IPS-18a (cell line): ENCODE results near the gene RNU6-1.

ENCODE experiments used
- H3K27ac ChIP-seq: one replicate; pipeline ENCODE4 v1.5.1; 2013; ENCODE audit warnings: low read length
- H3K27me3 ChIP-seq: one replicate; pipeline ENCODE4 v1.6.1; 2013; ENCODE audit warnings: mild to moderate bottlenecking, low read length; ENCODE audit not compliant: control insufficient read depth, insufficient read depth
- H3K36me3 ChIP-seq: one replicate; pipeline ENCODE4 v1.6.1; 2013; ENCODE audit warnings: low read depth, low read length; ENCODE audit not compliant: control insufficient read depth
- H3K4me1 ChIP-seq: one replicate; pipeline ENCODE4 v1.6.1; 2013; ENCODE audit warnings: low read depth, low read length; ENCODE audit not compliant: control insufficient read depth
- H3K4me3 ChIP-seq: one replicate; pipeline ENCODE4 v1.5.1; 2013; ENCODE audit warnings: low read length
- H3K9ac ChIP-seq: one replicate; pipeline ENCODE4 v1.6.1; 2013; ENCODE audit warnings: mild to moderate bottlenecking, low read length, moderate library complexity
- H3K9me3 ChIP-seq: one replicate; pipeline ENCODE4 v1.6.1; 2013; ENCODE audit warnings: low read depth, low read length; ENCODE audit not compliant: control insufficient read depth

RNU6-1 gene

GRCh38 chr15:67803299-67803698, 36.5 kb downstream of the RNU6-1 start:
- no peaks in the 10 kb centered on the region for H3K36me3 ChIP-seq
- H3K9ac ChIP-seq, result no peak overlapping the region
- H3K4me3 ChIP-seq, result no peak overlapping the region
- H3K4me1 ChIP-seq, result peaks cover 20% of the 10 kb centered on the region
- no peaks in the 10 kb centered on the region for H3K9me3 ChIP-seq
- no peaks in the 10 kb centered on the region for H3K27me3 ChIP-seq
- no peak overlapping the region for H3K27ac ChIP-seq

DNA sequence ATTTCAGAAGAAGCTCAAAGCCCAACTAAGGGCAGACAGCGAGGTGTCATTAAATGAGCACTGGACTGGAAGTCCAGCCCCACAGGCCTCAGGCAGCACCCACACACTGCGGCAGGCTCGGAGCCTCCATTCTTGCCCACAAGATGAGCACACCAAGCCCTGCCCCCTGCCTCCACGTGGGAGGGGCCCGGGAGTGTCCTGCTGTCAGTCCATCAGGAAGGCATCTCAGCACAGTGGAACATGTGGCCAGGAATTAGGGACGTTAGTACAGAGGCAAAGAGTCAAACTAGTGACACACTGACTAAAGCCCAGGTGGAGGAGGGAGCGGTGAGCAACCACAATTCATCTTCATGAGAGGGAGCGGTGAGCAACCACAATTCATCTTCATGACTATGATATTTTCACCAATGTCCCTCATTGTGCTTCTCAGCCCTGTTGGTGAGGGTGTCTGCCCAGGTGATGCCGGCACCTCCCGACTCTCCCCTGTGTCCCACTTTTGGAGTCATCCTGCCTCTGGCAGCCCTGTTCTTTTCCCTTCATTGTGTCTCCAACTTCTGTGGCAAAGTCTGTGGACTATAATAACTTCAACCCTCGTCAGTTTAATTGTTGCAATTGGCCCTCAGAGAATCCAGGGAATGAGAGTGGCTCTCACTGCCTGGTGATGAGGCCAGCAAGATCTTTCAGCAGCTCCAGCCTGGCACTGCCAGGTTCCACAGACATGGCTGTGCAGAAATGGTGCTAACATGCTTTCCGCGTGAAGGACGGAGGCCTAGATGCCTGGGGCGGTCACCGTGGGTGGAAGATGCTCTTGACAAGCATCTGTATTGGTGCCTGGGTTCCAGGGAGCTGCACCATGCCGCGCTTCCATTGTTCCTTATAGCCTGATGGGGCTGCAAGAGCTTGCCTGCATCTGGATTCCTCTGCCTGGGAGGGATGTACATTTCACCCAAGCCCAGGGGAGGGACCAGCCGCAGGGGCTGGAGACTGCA, 37.6 kb downstream of the RNU6-1 start:
- H3K27ac ChIP-seq, result no peak overlapping the region
- H3K27me3 ChIP-seq, result no peaks in the 10 kb centered on the region
- peaks cover 20% of the 10 kb centered on the region for H3K4me1 ChIP-seq
- H3K36me3 ChIP-seq, result no peaks in the 10 kb centered on the region
- no peak overlapping the region for H3K4me3 ChIP-seq
- H3K9ac ChIP-seq, result no peak overlapping the region
- no peaks in the 10 kb centered on the region for H3K9me3 ChIP-seq

DNA sequence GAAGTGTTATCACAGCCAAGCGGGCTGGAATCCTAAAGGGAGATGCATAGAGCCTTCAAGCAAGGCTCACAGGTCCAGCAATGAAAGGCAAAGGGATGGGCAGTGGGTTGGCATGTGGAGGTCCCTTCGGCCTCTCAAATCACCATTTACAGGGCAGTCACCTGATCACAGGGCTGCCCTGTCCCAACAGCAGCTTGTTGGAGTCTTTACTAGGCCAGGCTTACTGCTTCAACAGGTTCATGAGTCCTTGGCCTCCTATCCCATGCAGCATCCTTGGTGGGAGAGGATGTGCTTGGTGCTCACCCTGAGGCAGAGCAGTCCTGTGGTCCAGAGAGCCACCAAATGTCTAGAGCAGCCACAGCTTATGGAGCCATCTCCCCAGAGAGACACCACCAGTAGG, 38.7 kb downstream of the RNU6-1 start:
- no peaks in the 10 kb centered on the region for H3K36me3 ChIP-seq
- H3K4me1 ChIP-seq, result peaks cover 20% of the 10 kb centered on the region
- H3K9me3 ChIP-seq, result no peaks in the 10 kb centered on the region
- H3K27ac ChIP-seq, result no peak overlapping the region
- no peak overlapping the region for H3K4me3 ChIP-seq
- no peak overlapping the region for H3K9ac ChIP-seq
- no peaks in the 10 kb centered on the region for H3K27me3 ChIP-seq

GRCh38 chr15:67799801-67800205, 40.0 kb downstream of the RNU6-1 start:
- no peak overlapping the region for H3K27ac ChIP-seq
- no peaks in the 10 kb centered on the region for H3K36me3 ChIP-seq
- no peaks in the 10 kb centered on the region for H3K9me3 ChIP-seq
- H3K4me3 ChIP-seq, result no peak overlapping the region
- H3K27me3 ChIP-seq, result no peaks in the 10 kb centered on the region
- H3K4me1 ChIP-seq, result peaks cover 9% of the 10 kb centered on the region
- H3K9ac ChIP-seq, result no peak overlapping the region

DNA sequence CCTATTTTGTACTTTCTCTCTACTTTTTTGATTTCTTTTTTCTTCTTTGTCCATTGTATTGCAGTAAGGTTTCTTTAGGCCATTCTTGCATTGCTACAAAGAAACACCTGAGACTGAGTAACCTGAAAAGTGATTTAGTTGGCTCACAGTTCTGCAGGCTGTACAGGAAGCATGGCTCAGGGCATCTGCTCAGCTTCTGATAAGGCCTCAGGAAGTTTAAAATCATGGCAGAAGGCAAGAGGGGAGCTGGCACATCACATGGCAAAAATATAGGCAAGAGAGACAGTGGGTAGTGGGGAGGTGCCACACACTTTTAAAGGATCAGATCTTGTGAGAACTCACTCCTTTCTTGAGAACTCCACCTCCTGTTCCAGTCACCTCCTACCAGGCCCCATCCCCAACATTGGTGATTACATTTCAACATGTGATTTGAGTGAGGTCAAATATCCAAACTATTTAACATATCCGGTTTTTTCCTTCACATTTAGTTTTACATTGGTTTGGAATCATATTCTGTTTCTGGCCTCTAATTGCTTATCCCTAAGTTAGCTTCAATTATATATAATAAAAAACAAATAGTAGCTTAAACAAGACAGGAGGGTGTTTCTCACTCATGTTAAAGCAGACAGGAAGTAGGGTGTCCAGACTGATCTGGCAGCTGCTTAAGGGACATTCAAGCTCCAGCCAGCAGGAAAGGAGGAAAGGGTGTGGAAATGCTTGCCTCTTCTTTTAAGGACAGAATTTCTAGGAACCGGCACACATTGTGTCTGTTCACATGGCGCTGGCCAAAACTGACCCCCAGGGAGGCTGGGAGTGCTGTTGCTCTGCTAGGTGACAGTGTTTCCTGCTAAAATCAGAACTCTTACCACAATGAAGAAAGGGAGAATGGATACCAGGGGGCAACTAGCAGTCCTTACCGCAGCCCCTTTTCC, 43.4 kb downstream of the RNU6-1 start:
- Histone ChIP-seq H3K9ac (no peak overlapping the region), H3K9me3 (no peaks in the 10 kb centered on the region), H3K4me1 (peaks cover 10% of the 10 kb centered on the region), H3K4me3 (no peak overlapping the region), H3K27me3 (no peaks in the 10 kb centered on the region), H3K27ac (no peak overlapping the region), H3K36me3 (no peaks in the 10 kb centered on the region)

DNA sequence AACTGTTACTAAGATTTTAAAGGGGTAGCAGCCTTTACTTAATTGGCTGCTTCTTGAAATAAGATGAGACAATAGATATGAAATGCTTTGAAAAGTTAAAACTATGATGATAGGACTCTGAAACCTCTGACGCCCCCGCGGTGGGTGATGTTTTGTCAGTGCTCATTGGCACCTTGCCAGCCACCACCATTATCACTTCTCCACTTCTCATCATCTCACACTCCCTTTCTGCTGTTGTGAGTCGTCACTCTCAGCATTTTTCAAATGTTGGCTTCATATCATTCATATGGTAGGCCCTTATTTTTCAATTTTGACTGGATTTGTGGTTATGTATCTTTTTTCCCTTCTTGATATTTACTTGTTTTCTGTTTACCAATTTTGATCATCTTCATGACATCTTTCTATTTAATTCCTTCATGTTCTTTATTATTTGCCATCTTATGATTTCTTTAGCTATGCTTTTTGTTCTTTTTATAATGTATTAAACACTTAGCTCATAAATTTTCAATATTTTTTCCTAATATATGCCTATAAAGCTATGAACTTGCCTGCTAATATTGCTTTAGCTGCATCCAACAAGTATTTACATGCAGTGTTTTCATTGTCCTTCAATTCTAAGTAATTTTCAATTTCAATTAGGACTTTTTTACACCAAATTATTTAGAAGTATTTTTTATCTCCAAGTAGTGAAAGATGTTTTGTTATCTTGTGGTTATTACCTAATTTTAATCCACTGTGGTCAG, 44.8 kb downstream of the RNU6-1 start:
- H3K27ac ChIP-seq, result no peak overlapping the region
- no peaks in the 10 kb centered on the region for H3K36me3 ChIP-seq
- H3K4me1 ChIP-seq, result peaks cover 19% of the 10 kb centered on the region
- H3K9ac ChIP-seq, result no peak overlapping the region
- no peaks in the 10 kb centered on the region for H3K9me3 ChIP-seq
- H3K4me3 ChIP-seq, result no peak overlapping the region
- no peaks in the 10 kb centered on the region for H3K27me3 ChIP-seq

DNA sequence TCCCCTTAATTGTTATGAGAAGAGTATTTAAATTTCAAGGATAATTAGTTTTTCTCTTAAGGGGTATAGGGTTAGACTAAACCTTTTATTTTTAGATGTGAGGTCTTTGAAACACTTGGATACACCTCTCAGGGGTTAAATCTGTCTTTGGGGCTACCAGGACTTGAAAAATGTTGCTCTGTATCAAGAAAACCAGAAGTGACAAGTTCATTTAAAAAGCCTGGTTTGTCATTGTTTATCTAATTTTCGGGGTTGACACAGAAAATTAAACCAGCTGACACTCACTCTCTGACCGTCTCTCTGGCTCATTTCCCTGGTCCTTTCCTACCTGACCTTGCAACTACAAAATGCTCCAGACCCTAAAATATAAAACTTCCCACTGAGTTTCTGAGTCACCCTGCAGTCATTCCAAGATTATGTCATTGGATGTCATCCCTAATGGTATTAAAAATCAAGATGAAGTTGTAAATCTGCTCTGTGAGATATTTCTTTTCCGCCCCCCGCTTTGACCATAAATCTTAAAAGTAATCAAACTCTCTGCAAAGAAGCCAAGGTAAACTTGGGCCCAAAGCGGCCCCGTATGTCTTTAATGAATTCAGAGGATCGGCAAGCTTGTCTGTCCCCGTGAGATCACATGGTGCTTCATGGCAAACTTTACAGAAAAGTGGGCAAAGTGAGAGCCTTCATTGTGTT, 47.4 kb downstream of the RNU6-1 start:
- Histone ChIP-seq H3K9ac (no peak overlapping the region), H3K9me3 (no peaks in the 10 kb centered on the region), H3K4me1 (peaks cover 24% of the 10 kb centered on the region), H3K27ac (no peak overlapping the region), H3K36me3 (no peaks in the 10 kb centered on the region), H3K4me3 (no peak overlapping the region), H3K27me3 (no peaks in the 10 kb centered on the region)

DNA sequence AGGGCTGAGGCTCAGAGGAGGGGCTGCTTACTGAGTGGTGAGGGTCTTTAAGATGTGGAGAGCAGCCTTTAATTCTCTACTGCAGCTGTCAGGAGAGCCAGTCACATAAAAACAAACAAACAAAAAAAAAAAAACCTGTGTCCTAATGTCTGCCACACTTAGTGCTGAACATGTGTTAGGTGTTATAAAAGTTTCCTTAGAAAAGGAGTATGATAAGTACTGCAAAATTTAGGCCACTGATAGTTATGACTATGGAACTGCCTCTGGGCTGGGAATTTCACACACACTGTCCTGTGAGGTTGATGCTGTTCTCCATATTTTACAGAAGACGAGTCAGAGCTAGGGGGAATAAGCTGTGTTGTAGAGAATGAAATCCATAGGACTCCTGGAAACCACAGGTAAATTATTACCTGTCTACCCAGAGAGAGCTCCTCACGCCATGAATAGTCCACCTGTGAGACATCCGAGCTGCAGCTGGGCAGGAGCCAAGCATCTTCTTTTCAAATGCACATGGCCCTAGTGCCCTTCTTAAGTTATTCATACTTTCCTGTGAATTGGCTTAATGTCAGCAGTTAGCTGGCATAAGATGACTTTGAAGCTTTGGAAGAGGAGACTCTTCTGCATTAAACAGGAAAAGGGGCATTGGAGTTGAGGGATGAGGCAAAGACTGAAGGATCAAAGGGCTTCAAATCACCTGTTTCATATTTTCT, 49.1 kb downstream of the RNU6-1 start:
- Histone ChIP-seq H3K27me3 (no peaks in the 10 kb centered on the region), H3K9me3 (no peaks in the 10 kb centered on the region), H3K9ac (no peak overlapping the region), H3K4me1 (peaks cover 24% of the 10 kb centered on the region), H3K36me3 (no peaks in the 10 kb centered on the region), H3K27ac (no peak overlapping the region), H3K4me3 (no peak overlapping the region)
